Right kidney (tissue), 9 donors: Measurements from ENCODE around the gene FAM24B.
"Not testable (repeated sequence)": the region's sequence is repeated elsewhere in the genome, so short reads cannot be mapped to it uniquely, and the experiment has no call there.

Source experiments
- DNase-seq: peaks from one replicate; pipeline ENCODE4 v3.0.0-alpha.2; 2016
- long read RNA-seq, 8 donors: transcript quantifications; one replicate each; lab custom pipeline, GENCODE V29; 2026

Gene FAM24B
- long read RNA-seq, donor 1, partial matches to known transcripts, result 0 of 4 reads
- long read RNA-seq, donor 1, other reads (novel, unspliced or antisense), result 0 of 4 reads
- long read RNA-seq, donor 2, result 0 reads
- long read RNA-seq, donor 3, partial matches to known transcripts, result 0 of 2 reads
- long read RNA-seq, donor 3, other reads (novel, unspliced or antisense), result 0 of 2 reads
- long read RNA-seq, donor 4, transcript FAM24B-202 (4 exons, 745 nt), result major isoform, 5 of 8 reads
- long read RNA-seq, donor 4, partial matches to known transcripts, result 0 of 8 reads
- long read RNA-seq, donor 4, other reads (novel, unspliced or antisense), result 0 of 8 reads
- long read RNA-seq, donor 5, partial matches to known transcripts, result 0 of 3 reads
- long read RNA-seq, donor 5, other reads (novel, unspliced or antisense), result 0 of 3 reads
- long read RNA-seq, donor 6, partial matches to known transcripts, result 0 of 2 reads
- long read RNA-seq, donor 6, other reads (novel, unspliced or antisense), result 0 of 2 reads
- long read RNA-seq, donor 7, partial matches to known transcripts, result 0 of 8 reads
- long read RNA-seq, donor 7, other reads (novel, unspliced or antisense), result 0 of 8 reads
- long read RNA-seq, donor 8, partial matches to known transcripts, result 0 of 4 reads
- long read RNA-seq, donor 8, other reads (novel, unspliced or antisense), result 0 of 4 reads

- peak; percentile 88 for DNase-seq
These were observed at the start of gene FAM24B for GRCh38 chr10:122879339-122880273. FAM24B (minus strand) TSS chr10:122879581; CDS start chr10:122850515, 29,066 bp downstream.

- no peak for DNase-seq
These were observed 36.3 kb upstream of the FAM24B start for GRCh38 chr10:122915700-122916099.

- peak; percentile 33 for DNase-seq
These were observed 32.6 kb upstream of the FAM24B start for GRCh38 chr10:122911889-122912484.

DNA sequence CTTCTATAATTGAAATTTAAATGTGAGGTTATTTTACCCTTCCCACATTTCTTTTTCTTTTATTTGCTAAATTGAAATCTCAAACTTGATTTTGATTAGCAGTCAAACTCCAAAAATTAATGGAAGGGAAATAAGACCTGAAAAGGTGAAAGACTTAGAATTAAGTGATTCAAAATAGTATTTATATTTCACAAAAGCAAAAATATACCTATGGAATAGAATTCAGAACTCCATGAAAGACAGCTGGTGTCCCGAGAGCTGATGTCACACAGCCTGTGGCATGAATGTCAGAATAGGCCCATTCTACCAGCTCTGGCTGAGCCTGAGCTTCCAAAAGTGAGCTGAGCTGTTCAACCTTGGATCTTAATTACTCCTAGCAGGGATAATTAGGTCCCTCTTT lies 30.9 kb upstream of the FAM24B start, which contains the start of gene FAM24A:
TSS of gene FAM24A (plus strand) at position 301 of the 400 bp plus-strand sequence. CDS start 1,025 bp downstream, outside the sequence.
- no peak for DNase-seq

- not testable (repeated sequence) for DNase-seq
These were observed 24.5 kb upstream of the FAM24B start for GRCh38 chr10:122903861-122904260.

- DNase-seq, result no peak
These were observed 15.0 kb upstream of the FAM24B start for GRCh38 chr10:122894261-122894944.

GRCh38 chr10:122884166-122884565 lies 4.8 kb upstream of the FAM24B start:
- DNase-seq, result no peak

DNA sequence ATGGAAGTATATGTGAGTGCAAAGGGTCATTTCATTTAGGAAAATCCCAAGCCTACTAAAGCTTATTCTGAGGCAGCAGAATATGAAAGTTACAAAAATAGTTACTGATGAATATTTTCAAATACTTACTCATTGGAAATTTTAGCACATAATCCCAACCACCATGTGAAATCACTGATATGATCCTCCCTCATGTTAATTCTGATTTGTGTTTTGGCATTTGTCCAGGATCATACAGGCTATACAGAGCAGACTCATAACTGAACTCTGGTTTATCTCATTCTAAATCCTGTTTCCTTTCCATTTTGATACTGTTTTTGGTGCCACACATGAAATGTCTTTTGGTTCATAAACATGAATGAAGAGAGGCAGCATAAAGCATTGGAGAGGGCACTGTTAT lies 3.4 kb upstream of the FAM24B start:
- no peak for DNase-seq

DNA sequence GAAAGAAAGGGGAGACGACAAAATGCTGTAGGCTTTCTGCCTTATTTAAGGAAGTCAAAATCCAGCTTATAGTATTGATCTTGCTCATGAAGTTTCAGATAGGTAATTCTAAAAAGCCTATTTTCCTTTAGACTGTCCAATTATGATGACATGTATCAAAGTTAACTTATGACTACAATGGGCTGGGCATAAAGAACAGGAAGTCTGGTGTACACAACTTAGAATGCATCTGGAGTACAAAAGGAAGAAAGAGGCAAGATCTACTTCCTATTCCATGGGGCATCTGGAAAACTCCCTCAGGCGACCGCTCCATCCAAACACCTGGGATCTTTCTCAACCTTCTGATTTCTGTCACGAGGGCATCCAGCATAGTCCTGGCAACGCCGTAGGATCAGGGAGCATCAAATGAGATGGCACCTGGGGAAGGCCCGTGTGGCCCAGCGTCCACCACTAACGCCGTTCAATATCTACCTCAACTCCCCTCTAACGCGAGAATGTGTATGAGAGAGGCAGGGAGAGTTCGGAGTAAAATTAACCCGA lies 512 bp downstream of the FAM24B start:
- DNase-seq, result no peak

DNA sequence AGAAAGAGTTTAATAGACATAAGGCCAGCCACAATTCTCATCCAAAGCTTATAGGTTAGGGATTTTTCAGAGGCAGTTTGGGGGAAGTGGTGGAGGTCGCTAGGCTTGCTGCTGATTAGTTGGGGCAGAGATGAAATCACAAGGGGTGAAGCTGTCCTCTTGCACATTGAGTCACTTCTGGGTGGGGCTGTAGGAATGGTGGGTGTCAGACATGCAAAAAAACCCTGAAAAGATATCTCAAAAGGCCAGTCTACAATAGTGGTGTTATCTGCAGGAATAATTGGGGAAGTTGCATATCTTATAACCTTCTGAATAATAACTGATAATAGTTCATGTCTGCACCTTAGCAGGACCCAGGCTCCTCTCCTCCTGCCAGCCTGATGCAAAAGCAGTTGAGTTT lies 2.1 kb downstream of the FAM24B start:
- DNase-seq, result no peak

DNA sequence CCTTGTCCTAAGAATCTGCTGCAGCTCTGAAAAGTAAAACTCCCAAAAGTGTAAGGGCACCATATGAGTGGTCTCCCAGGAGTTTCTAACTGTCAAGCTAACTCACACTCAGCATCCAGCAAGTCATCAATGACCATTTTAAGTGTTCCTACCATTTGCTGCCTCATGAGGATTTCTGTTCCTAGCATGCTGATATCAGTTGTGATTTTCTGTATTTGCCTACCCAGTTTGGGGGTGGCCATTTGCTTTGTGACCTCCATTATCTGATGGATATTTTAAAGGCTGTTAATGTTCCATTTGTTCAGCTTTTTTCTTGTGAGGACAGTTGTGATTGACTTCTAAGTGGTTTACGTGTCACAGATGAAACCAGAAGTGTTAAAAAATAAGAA lies 2.9 kb downstream of the FAM24B start:
- no peak for DNase-seq

GRCh38 chr10:122875843-122876466 lies 3.4 kb downstream of the FAM24B start:
- no peak for DNase-seq

DNA sequence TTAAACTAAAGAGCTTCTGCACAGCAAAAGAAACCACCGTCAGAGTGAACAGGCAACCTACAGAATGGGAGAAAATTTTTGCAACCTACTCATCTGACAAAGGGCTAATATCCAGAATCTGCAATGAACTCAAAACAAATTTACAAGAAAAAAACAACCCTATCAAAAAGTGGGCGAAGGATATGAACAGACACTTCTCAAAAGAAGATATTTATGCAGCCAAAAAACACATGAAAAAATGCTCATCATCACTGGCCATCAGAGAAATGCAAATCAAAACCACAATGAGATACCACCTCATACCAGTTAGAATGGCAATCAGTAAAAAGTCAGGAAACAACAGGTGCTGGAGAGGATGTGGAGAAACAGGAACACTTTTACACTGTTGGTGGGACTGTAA lies 7.4 kb downstream of the FAM24B start:
- not testable (repeated sequence) for DNase-seq

- not testable (repeated sequence) for DNase-seq
These were observed 10.6 kb downstream of the FAM24B start for GRCh38 chr10:122868768-122869167.

- not testable (repeated sequence) for DNase-seq
These were observed 12.5 kb downstream of the FAM24B start for GRCh38 chr10:122866757-122867482.

GRCh38 chr10:122864901-122865300 lies 14.5 kb downstream of the FAM24B start:
- DNase-seq, result no peak

DNA sequence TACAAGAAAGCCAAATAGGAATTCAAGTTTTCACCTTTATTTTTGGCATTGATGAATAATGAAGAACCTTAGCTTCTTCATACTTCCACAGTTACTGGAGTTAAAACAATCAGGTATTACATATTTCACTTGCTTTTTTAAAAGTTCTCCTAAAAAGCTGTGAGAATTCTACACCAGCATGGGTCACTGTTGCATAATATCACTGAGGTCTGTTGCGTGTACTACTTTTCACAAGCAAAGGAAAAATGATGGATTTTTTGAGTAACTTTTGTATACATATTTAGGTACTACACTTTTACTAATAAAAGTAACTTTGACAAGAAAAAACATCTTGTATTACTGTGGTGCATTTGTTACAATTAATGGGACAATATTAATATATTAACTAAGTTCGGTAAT lies 15.2 kb downstream of the FAM24B start:
- DNase-seq, result no peak

DNA sequence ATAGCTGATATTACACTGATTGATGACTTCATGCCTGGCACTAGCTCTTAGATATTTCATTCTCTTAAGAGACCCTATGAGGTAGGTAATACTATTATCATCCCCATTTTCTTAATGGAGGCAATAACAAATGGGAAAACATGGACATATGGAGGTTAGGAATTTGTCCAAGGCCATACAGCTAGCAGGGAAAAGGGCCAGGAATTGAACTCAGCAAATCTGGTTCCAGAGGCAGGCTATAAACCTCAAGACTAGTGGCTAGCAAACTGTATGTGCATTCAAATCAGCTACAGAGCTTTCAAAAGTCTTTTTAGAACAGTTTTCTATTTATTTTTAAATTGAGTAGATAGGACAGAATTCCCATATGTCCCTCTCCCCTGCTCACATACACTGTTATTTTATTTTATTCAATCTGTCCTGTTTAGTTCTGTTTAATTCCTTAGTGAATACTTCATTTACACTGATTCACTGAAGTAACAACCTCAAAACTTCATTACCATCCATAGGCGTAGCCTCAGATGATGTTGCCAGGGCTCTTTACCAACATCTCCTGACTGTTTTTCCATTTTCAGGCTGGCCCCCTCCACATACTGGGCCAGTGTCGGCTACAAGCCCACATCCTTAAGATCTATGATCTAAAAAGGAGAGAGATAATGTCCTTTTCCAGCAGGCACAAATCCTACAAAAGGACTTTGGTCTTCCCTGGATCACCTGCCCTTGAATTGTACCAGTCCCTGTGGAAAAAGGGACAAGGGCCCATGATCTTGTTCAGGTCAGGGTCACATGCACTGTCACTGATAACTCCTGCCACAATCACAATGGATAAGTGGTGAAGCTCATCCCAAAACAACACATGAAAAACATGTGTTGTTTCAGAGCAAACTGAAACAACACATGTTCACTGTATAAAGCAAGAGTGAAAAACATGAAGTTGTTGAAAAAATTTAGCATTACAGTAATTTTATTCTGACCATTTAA lies 15.9 kb downstream of the FAM24B start:
- DNase-seq, result no peak

- no peak for DNase-seq
These were observed 17.6 kb downstream of the FAM24B start for GRCh38 chr10:122861711-122862161.
